Psoas muscle (tissue), 8 donors: ENCODE measurements around the gene ALPK1. TPM values are rescaled to one million over a fixed set of nuclear protein-coding genes. Genes with fewer than 3 reads are reported as not detected.

Source experiments
- ATAC-seq, 4 donors: fragments of 200-7000 bp; cut with Tn5 transposase; one replicate each; pipeline ENCODE4 v1.9.1; 2020; ENCODE audit warnings: moderate library complexity in 3 of 4, mild to moderate bottlenecking in 2 of 4
- DNase-seq, 2 donors: peaks; one replicate each; pipeline ENCODE4 v3.0.0-alpha.2; 2020
- H3K27ac ChIP-seq: fragments of 200-600 bp; one replicate; pipeline ENCODE4 v1.8.0; 2022
- H3K27me3 ChIP-seq, 3 donors: fragments of 200-600 bp in 1 of 3; one replicate each; pipeline versions ENCODE4 v1.6.1 to v1.8.0; 2013 to 2022; ENCODE audit warnings: low read length in 2 of 3, mild to moderate bottlenecking in 2 of 3, moderate library complexity in 1 of 3; ENCODE audit not compliant: insufficient read depth in 3 of 3
- H3K36me3 ChIP-seq, 2 donors: fragments of 200-600 bp in 1 of 2; one replicate each; pipeline versions ENCODE4 v1.6.1 to v1.8.0; 2013 to 2022; ENCODE audit warnings: low read depth in 1 of 2, mild to moderate bottlenecking in 1 of 2, moderate library complexity in 1 of 2; ENCODE audit not compliant: insufficient read depth in 1 of 2
- H3K4me1 ChIP-seq: fragments of 200-600 bp; one replicate; pipeline ENCODE4 v1.8.0; 2022
- H3K4me3 ChIP-seq: fragments of 200-600 bp; one replicate; pipeline ENCODE4 v1.8.0; 2022; ENCODE audit warnings: mild to moderate bottlenecking
- H3K9me3 ChIP-seq: fragments of 200-600 bp; one replicate; pipeline ENCODE4 v1.8.0; 2022
- CTCF ChIP-seq: fragments of 200-600 bp; IDR thresholded peaks from one replicate; pipeline ENCODE4 v1.8.0; 2022; ENCODE audit warnings: antibody characterized with exemption
- WGBS, 3 donors: extraction: QIAGEN DNeasy Blood & Tissue Kit; methylation state at CpG; one replicate each; pipeline versions ENCODE4 v1.1.6 to v1.1.7; 2013; 5-methylcytosine and 5-hydroxymethylcytosine counted together
- intact Hi-C, 2 donors: fragments of 100-400 bp; cut with DNase I; formaldehyde crosslinking; loops; one replicate each; pipeline versions ENCODE4 v1.11.0 to v1.14.2; 2022
- polyA plus RNA-seq, 3 donors: library from polyadenylated mRNA; stranded (reverse); fragments of 200-250 nt; gene quantifications; one replicate each; pipeline ENCODE4 v1.2.3, GENCODE V29; 2013
- total RNA-seq, 4 donors: library from RNA; stranded (reverse); fragmentation: NEBNext Ultra II Directional in 2 of 4; extraction: Animal tissue kit (Norgen Biotek cat#: 25700) in 2 of 4; gene quantifications; one replicate each; pipeline versions ENCODE4 v1.2.1 to v1.2.4, GENCODE V29; 2021 to 2023
- donor health status: healthy with polysubstance abuse.
- donor health status: DM: no; HTN: no; CAD: no; lungs with moderate emphysema.
- donor health status: Bipolar disorder and iron deficiency.
- donor health status: healthy.
- donor health status: DM: yes; HTN: yes; CAD: no.
- donor health status: DM: no; HTN: no; CAD: no.
- donor health status: DM: no; HTN: no; CAD: no.
- donor health status: DM: yes; HTN: yes; CAD: no.

Gene ALPK1
- total and polyA plus RNA-seq, 7 donors: 0.72 to 11.0 (median 3.1) TPM

GRCh38 chr4:112322866-112323265, 25.7 kb downstream of the ALPK1 start:
- Histone ChIP-seq H3K36me3 (no peaks in the 10 kb centered on the region), H3K27me3 (no peaks in the 10 kb centered on the region), H3K4me3 (no peak overlapping the region), H3K4me1 (no peaks in the 10 kb centered on the region), H3K27ac (no peak overlapping the region), H3K9me3 (no peaks in the 10 kb centered on the region)
- ATAC-seq (no peak), DNase-seq (no peak)
- WGBS, 3 donors: 96 to 97% (median 97%) methylated on average over 3 of the region's 3 CpGs
- TF ChIP-seq CTCF: no peak
- intact Hi-C loops: loop anchor here (10.0 kb wide), 3 partner anchors 218 to 442 kb away; no protein-coding TSS in a partner anchor

DNA sequence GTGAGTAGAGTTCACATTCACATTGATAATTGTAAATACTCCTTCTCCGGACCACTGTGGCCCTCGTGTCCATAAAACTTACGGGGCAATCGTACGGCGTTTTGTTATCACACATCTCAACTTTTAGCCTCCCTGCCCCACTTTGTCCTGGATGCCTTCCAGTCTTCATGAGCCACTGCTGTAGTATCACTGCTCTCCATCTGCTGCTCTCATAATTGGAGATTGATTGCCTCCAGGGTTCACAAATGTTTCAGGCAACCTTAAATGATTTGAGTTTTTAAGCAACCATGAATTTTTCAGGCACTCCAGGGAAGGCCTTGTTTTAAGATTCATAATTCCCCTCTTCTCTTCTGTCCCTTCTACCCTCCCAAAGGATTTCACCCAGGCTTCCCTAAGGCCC, 28.4 kb downstream of the ALPK1 start:
- intact Hi-C loops: loop anchor here (5.0 to 10.0 kb wide), 4 partner anchors 221 to 439 kb away; no protein-coding TSS in a partner anchor
- ATAC-seq: no peak

DNA sequence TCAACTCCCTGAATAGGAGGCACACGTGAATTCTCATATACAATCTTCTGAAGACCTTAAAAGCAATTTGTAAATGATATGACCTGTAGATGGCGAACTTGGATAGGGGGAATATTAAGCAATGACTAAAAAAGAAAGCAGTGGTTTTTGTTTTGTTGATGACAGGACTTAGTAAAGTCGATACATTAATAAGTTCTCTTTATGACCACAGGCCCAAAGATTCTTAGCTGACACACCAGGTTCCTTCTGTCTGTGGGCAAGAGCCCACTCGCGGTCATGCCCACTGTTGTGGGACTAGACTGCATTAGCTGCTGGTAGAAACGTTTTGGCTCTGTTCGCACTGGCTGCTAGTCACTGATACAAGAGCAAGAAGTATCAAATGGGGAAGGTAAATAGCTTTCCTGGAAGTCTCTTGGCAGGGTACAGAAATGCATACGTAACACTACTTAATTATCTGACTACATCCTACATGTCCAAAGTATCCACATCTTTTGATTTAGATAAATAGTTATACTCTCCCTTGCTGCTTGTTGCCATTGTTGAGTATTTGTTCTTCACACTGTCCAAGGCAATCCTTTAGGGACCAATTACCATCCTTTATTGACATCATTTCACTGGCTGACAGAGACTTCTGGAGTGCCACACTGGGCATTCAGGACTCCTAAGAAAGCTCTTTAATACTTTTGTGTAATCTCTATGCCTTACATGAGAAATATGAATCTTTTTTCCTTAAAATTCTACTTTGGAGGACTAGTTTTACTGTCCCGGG, 31.0 kb downstream of the ALPK1 start:
- Histone ChIP-seq H3K36me3 (no peaks in the 10 kb centered on the region), H3K4me3 (no peak overlapping the region), H3K27ac (no peak overlapping the region), H3K27me3 (no peaks in the 10 kb centered on the region), H3K4me1 (no peaks in the 10 kb centered on the region), H3K9me3 (no peaks in the 10 kb centered on the region)
- DNase-seq (no peak), ATAC-seq (peak in 3 of 4 donors; percentile 51 to 79 (median 52))
- peak; percentile 56 for TF ChIP-seq CTCF
- 45 to 56% (median 48%) methylated on average over 9 of the region's 9 CpGs for WGBS, 3 donors
- intact Hi-C loops: loop anchor here (1.0 to 10.0 kb wide), 6 partner anchors 195 to 437 kb away; no protein-coding TSS in a partner anchor

More for the DNA sequence above, 28.4 kb downstream of the ALPK1 start:
- no peaks in the 10 kb centered on the region for H3K4me1 ChIP-seq
- H3K4me3 ChIP-seq: no peak overlapping the region
- H3K27me3 ChIP-seq: no peaks in the 10 kb centered on the region
- no peaks in the 10 kb centered on the region for H3K9me3 ChIP-seq
- no peak overlapping the region for H3K27ac ChIP-seq
- TF ChIP-seq CTCF: no peak
- no peaks in the 10 kb centered on the region for H3K36me3 ChIP-seq
- DNase-seq: no peak
- 86 to 93% (median 93%) methylated on average over 6 of the region's 6 CpGs for WGBS, 3 donors

DNA sequence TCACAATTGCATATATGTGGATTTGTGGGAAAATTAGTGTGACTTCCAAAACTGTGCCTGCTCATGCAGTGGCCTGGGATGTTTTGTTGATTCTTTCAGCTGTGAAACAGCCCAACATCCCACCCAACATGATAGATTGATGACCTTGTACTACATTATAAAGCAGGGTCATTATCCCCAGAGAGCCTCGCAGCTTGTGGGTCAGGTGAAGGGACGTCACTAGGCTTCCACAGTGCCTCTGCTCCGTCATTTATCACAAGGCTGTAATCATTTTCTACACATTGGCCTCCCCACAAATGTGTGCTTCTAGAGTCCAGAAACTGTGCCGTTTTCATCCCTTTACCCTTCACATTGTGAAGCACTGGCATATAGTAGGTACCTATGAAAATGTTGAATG, 31.6 kb downstream of the ALPK1 start:
- TF ChIP-seq CTCF: no peak
- ATAC-seq (no peak), DNase-seq (no peak)
- no peak overlapping the region for H3K4me3 ChIP-seq
- H3K4me1 ChIP-seq: no peaks in the 10 kb centered on the region
- WGBS, 3 donors: 83 to 93% (median 88%) methylated on average over 4 of the region's 4 CpGs
- H3K36me3 ChIP-seq: no peaks in the 10 kb centered on the region
- intact Hi-C loops: loop anchor here (1.0 to 10.0 kb wide), 6 partner anchors 194 to 436 kb away; no protein-coding TSS in a partner anchor
- no peak overlapping the region for H3K27ac ChIP-seq
- H3K9me3 ChIP-seq: no peaks in the 10 kb centered on the region
- H3K27me3 ChIP-seq: no peaks in the 10 kb centered on the region
